Embryonic facial prominence (tissue), 1 donor: ENCODE results near the gene ACSM3.
"Not testable (repeated sequence)": the region's sequence is repeated elsewhere in the genome, so short reads cannot be mapped to it uniquely, and the experiment has no call there.

Experiments used
- DNase-seq: peaks from one replicate; pipeline ENCODE4 v3.0.0-alpha.2; 2016; ENCODE audit errors: extremely low spot score

ACSM3 gene

DNA sequence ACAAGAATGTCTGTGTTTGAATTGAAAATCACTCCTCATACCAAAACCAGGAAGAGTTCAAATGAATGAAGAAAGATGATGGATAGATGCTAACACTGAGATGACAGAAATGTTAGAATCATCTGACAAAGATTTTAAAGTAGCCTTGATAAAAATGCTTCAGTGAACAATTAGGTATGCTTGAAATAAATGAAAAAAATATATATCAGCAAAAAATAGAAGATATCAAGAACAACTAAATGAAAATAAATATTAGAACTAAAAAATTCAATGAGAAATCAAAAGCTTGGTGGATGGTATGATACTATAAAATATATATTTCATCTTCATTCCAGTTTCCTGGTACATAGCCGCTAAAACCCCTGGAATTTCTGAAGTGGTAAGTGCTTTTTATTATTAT, 8.6 kb upstream of the ACSM3 start:
- no peak for DNase-seq

DNA sequence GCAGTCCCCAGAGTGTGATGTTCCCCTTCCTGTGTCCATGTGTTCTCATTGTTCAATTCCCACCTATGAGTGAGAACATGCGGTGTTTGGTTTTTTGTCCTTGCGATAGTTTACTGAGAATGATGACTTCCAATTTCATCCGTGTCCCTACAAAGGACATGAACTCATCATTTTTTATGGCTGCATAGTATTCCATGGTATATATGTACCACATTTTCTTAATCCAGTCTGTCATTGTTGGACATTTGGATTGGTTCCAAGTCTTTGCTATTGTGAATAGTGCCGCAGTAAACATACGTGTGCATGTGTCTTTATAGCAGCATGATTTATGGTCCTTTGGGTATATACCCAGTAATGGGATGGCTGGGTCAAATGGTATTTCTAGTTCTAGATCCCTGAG, 8.0 kb upstream of the ACSM3 start:
- not testable (repeated sequence) for DNase-seq

DNA sequence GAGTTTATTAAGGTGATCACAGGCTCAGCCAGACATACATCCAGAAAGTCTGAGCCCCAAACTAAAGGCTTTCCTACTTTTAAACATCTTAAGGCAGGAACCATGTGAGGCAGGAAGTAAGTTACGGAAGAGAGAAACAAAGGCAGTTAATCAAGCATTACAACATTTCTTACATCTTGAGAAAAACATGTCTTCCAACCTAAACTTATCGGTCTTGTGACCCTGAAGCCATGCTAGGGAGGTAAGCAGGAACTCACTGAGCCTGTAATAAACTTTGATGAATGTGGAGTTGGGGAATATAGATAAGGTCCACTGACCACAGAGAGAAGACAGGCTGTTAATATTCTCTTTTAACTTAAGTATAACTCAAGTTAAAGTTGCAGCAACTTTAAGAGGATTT, 3.5 kb upstream of the ACSM3 start:
- DNase-seq = no peak

DNA sequence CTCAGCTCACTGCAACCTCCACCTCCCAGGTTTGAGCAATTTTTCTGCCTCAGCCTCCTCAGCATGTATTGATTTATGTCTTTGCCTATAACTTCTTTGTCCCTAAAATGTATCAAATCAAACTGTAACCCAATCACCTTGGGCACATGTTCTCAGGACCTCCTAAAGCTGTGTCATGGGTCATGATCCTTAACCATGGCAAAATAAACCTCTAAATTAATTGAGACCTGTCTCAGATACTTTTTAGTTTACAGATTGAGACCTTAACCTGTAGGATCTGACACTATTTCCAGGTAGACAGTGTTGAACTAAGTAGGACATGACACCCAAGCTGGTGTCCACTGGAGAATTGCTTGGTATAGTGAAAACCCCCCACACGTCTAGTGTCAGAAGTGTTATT, 2.6 kb upstream of the ACSM3 start:
- DNase-seq = no peak

DNA sequence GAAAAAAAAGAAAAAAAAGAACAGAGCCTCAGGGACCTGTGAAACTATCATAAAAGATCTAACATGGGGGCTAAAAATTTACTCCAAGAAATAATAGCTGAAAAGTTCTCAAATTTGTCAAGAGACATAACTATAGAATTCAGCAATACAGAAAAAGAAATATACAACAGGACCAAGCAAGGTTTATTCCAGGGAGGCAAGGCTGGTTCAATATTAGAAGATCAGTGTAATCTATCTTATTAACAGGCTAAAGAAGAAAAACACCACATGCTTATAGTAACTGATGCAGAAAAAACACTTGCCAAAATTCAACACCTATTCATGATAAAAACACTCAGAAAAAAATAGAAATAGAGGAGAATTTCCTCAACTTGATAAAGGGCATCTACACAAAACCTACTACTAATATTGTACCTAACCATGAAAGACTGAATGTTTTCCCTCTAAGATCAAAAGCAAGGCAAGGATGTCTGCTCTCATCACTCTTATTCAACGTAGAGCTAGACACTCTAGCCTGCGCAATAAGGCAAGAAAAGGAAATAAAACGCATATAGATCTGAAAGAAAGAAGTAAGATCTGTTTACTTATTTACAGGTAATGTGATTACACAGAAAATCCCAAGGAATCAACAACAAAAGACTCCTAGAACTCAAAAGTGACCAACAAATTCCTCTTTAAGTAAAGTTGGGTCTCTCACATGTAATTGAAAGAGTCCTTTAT, 1.2 kb upstream of the ACSM3 start:
- no peak for DNase-seq

DNA sequence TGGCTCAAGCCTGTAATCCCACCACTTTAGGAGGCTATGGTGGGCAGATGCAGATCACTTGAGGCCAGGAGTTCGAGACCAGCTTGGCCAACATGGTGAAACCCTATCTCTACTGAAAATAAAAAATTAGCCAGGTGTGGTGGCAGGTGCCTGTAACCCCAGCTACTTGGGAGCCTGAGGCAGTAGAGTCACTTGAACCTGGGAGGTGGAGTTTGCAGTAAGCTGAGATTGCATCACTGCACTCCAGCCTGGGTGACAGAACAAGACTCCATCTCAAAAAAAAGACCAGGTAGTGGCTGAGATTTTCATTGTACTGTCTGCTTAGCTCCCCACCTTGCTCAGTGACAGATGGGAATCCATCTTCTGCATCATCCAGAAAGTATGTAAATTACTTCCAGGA, 634 bp downstream of the ACSM3 start:
- DNase-seq = not testable (repeated sequence)

DNA sequence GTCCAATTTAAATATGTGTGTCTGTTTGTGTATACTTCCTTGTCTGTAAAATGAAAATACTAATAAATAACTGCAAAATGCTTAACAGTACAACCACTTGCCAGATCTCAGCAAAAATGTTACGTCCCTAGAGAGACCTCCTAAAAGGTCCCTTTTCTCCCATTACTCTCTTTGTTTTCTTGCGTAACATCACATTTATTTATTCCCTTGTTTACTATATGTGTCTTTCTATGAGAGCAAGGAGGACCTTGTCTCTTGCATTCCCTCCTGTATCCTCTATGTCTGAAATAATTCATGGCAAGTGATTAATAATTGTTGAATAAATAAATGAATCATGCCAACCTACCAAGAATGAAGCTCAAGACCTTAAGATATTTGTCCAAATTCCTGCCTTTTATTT, 1.9 kb downstream of the ACSM3 start:
- no peak for DNase-seq

DNA sequence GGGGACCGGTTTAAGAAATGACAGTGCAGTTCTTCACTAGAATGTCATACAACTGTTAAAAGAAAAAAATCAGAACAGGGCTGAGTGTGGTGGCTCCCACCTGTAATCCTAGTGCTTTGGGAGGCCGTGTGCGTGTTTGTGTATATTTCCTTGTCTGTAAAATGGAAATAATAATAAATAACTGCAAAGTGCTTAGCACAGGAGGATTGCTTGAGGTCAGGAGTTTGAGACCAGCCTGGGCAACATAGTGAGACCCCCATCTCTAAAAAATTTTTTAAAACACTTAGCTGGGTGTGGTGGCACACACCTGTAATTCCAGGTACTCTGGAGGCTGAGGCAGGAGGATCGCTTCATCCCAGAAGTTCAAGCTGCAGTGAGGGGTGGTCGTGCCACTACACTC, 2.5 kb downstream of the ACSM3 start:
- DNase-seq = no peak

DNA sequence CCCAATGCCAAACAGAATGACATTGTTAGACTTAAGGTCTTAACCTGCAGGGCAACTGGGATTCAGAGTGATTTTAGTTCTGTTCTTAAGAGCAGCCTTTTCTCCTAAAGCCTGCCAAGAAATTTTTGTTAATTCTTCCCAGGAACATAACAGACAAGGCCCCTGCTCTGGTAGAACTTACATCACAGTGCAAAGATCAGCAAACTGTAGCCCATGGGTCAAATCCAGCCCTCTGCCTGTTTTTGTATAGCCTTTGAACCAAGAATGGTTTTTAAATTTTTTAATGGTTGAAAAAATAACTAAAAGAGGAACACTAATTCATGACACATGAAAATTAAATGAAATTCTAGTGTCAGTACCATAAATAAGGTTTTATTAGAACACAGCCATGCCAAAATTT, 3.8 kb downstream of the ACSM3 start:
- DNase-seq = no peak

DNA sequence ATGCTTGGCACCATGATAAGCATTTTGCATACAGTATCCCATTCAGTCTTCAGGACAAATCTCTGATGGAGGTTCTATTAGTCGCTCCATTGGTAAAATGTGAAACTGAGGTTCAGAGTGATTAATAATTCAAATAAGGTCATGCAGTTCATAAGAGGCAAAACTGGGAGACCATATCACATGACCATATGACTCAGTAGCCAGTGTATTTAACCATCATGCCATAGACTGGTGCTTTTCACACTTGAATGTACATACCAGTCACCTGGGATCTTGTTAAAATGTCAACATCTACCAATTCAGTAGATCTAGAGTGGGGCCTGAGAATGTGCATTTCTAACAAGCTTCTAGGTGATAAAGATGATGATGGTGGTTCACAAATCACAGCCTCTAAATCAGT, 4.3 kb downstream of the ACSM3 start:
- no peak for DNase-seq

DNA sequence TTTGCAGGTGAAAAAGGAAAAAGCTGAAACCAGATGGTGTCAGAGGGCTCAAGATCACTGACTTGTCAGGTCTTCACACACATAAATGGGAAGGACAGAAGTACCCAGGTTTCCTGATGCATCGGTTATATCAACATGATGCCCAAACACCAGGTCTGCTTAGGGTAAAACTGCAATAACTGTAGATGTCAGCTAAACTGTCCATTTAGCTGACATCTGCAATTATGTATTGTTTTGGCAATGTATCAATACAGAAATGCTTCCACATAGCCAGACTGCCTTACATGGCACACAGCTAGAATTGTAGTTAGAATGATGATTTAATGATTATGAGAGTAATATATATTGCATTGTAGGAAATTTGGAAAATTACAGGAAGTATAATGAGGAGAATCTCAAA, 5.0 kb downstream of the ACSM3 start:
- no peak for DNase-seq

DNA sequence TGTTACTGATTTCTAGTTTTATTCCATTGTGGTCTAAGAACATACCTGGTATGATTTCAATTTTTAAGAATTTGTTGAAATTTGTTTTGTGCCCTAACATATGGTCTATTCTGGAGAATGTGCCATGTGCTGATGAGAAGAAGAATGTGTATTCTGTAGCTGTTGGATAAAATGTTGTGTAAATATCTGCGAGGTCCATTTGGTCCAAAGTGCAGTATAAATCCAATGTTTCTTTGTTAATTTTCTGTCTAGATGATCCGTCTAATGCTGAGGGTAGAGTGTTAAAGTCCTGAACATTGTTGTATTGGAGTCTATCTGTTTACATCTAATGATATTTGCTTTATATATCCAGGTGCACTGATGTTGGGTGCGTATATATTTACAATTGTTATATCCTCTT, 9.9 kb downstream of the ACSM3 start:
- DNase-seq = no peak

DNA sequence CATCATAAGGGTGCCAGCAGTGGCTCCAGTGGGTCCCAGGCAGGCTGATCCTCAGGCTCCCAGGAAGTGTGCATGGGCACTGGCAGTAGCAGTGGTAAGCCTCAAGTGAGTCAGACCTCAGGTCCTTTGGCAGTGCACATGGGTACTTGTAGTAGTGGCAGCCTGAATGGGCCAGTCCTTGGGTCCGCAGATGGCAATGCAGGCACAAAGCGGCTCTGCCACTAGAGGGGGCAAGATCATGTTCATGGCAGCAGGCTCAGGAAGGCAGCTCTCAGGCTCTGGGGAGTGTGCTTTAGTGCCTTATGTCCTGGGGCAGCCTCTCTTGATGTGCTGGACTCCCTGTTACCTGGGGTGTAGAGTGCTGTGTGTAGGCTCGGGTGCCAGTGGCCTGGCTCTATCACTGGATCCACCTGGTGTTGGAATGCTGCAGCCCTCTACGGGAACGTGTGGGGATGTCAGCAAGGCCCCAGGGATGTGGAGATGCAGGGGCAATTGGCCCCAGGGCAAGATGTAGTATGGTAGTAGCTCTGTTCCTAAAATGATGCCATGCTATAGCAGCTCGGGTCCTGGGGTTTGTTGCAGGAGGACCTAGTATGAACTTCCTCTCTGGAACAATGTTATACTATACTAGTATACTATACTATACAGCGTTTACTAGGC, 11.0 kb downstream of the ACSM3 start:
- DNase-seq = no peak

DNA sequence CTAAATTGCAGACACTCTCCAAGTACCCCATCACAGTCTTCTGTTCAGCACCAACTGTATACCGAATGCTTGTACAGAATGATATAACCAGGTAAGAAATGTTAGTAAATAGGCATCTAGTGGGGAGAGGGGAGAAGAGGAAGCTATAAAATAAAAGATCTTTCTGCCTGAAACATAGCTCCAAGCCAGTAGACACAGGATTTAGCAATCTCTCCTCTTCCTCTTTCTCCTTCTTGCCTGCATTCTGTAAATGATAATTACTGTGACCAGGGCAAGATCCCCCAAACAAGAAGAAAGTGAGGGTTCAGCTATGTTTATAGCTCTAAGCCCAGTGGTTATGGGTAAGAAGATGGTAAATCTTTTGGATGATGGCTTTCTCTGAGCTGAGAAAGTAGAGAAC, 17.9 kb downstream of the ACSM3 start:
- no peak for DNase-seq

DNA sequence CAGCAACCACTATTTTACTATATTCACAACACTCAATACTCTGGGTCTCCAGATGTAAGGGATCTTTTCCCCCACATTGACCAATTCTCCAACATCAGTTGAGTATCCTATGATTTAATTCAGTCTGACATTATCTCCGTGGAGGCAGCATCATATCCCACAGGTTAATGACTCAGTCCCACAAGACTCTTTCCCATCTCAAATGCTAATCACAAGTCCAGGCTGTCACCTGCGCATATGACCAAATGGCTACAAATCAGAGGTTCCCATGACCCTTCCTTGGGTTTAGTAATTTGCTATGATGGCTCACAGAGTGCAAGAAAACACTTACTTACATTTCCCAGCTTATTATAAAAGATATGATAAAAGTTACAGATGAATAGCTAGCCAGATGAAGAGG, 18.7 kb downstream of the ACSM3 start:
- DNase-seq = no peak

DNA sequence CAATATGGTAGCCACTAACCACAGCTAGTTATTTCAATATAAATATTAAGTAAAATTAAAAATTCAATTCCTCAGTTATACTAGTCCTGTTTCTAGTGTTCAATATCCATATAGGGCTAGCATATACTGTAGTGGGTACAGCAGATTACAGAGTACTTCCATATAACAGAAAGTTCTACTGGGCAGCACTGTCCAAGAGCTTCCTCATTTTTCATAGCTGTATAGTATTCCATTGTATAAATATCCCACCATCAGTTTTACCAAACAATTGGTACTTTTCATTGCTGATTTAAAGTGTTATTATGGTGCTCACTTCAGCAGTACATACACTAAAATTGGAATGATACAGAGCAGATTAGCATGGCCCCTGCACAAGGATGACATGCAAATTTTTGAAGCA, 20.4 kb downstream of the ACSM3 start:
- DNase-seq = no peak

DNA sequence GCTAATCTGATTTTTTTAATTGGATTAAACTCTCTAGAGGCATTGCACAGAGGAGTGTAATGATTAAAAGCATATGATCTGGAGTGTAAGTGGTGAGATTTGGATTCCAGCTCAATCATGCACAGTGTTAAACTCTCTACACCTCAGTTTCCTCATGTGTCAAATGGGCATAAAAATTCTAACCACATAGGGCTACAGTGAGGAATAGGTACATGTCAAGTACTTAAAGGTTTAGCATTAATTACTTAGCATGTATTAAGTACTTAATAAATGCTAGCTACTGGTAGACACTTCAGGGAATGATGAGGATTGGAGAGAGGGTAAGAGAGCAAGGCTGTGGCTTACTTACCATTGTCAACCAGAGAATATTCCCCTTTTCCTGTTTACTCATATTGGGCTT, 25.3 kb downstream of the ACSM3 start:
- DNase-seq = no peak

DNA sequence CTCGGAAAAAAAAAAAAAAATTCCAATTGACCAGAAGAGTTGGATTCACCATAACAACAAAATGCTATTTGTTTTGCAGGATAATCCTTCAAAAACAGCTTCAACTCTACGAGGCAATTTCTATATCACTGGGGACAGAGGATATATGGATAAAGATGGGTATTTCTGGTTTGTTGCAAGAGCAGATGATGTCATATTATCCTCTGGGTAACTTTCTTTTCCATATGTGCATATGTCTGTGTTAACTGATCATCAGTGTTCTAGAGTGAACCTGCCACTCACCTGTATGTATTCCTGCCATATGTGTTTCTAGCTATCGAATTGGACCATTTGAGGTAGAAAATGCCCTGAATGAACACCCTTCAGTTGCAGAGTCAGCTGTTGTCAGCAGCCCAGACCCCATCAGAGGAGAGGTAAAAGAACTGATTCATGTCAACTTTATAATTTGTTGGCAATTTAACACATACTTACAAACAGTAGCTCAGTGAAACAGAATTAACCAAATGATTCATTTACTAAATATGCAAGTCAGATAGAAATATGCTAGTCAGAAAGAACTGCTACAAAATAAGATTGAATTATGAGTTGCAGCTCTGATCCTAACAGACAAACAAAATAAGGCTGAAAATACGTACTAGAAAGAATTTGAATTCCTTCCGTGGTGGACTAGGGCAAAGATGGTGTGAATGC, 28.3 kb downstream of the ACSM3 start:
- DNase-seq = no peak

DNA sequence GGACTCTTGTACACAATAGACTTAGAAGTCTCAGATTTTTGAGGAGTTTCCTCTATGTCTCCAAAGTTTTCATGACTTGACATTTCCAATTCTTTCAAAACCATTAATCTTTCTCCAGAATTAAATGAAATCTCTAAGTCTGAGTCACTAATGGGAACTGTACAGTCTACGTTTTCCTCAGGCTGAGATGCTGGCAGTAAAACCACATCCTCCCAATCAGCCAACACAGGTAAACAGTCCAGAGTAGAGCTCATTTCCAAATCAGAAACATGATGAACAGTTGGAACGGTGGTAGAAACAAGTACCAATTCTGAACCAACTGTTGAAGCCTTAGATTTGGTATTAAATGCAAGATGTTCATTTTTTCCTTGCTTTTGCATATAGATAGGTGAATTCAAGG, 34.5 kb downstream of the ACSM3 start:
- no peak for DNase-seq

DNA sequence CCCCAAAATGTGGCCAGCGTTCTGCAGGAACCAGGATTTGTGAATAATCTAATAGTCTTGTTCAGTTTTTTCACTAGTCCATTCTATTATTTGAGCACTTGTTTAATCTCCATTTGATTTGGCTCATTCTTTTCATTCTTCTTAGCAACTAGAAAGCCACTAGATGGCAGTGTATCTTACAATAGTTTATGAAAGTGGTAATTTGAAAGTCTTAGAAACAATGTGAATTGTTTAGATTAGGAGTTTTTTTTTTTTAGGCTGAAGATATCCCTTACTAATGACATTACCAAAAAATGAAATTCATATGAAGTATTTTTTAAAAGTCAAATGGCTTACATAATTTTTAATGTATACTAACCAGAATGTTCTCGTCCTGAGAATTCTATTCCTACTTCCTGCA, 35.8 kb downstream of the ACSM3 start:
- no peak for DNase-seq

DNA sequence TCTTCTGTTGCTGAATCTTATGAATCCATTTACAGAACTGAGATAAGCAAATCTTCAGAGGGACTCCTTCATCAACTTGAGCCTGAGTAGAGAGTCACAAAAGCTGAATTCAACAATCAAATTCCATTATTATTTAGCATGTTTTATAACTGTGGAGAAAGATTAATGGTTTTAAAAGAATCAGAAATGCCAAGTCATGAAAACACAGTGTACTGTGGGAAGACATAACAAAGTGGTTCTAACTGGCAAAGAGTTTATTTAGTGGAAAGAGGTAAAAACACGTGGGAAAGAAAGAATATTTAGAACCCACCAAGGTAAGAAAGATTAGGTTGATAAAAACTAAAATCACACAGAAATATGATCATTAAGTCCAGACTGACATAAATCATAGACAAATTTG, 37.5 kb downstream of the ACSM3 start:
- no peak for DNase-seq

DNA sequence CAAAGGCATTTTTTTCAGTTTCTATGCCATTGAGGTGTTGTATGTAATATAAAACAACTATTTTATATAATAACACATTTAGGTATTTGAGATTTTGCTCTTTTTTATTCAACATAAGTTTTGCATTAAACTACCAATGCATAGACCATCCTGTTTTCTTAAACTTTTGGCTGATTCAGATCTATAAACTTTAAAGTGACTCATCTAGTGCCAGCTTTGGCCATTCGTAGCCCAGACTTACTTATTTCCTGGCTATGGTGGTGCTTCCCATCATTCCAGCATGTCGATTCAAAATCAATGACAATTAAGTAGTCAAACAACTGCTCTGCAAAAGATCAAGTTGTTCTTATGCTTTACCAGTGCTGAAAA, 39.4 kb downstream of the ACSM3 start:
- DNase-seq = no peak

DNA sequence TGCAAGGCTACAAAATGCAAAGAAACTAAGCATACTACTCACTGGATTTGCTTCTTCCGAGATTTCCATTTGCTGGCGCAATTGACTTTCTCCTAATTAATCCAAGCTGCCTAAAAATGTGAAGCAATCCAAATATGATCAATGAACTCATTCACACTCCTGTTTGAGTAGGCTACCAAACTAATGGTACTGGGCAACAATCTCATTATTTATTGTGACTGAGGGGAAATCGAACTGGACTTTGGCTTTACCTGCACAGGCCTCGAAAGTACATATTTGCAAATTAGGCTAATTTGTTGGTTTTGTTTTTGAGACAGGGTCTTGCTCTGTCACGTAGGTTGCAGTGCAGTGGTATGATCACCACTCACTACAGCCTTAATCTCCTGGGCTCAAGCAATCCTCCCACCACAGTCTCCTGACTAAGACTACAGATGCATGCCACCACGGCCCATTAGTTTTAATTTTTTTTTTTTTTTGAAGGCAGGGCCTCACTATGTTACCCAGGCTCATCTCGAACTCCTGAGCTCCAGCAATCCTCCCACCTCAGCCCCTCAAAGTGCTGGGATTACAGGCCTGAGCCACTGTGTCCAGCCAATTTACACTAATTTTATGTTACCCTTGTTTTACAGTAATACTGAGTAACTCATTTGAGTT, 39.9 kb downstream of the ACSM3 start:
- no peak for DNase-seq
